GM18526 (cell line): ENCODE data around the gene LRSAM1.

ENCODE experiments used
- POLR2A ChIP-seq: IDR thresholded peaks from 3 replicates; pipeline ENCODE4 v1.6.1; 2011; ENCODE audit not compliant: insufficient read length; ENCODE audit errors: extremely low read depth

Gene LRSAM1

GRCh38 chr9:127421057-127421456, 30.3 kb upstream of the LRSAM1 start:
- TF ChIP-seq POLR2A: no peak

- TF ChIP-seq POLR2A: no peak
These were observed 29.1 kb upstream of the LRSAM1 start for GRCh38 chr9:127422133-127422782.

- TF ChIP-seq POLR2A: no peak
These were observed 28.5 kb upstream of the LRSAM1 start for GRCh38 chr9:127422787-127423186.

DNA sequence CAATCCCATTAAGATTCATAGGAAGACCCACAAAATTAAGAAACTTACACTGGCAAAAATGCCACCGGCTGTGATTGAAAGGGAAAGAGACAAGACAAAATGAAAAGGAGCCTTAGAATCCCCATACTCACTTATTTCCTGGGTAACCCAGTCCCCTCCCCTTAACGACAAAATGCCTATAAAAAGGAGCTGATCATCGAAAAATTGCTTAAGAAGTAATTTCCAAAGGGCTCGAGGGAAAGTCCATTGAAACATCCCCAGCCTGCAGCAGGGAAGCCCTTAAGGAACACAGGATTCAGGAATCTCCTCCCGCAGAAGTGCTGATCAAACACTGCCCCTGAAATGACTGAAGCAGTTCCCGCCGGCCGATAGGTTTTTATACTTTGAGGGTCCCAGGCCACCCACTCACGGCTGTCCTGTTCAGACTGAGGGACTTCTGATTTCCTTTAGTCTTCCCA, 27.8 kb upstream of the LRSAM1 start:
- no peak for TF ChIP-seq POLR2A

GRCh38 chr9:127423934-127424675, 27.2 kb upstream of the LRSAM1 start, which contains the start of gene ZNF79:
Gene ZNF79 (plus strand): TSS chr9:127424382. CDS start chr9:127424788, 406 bp downstream.
- peak; percentile 56 for TF ChIP-seq POLR2A

DNA sequence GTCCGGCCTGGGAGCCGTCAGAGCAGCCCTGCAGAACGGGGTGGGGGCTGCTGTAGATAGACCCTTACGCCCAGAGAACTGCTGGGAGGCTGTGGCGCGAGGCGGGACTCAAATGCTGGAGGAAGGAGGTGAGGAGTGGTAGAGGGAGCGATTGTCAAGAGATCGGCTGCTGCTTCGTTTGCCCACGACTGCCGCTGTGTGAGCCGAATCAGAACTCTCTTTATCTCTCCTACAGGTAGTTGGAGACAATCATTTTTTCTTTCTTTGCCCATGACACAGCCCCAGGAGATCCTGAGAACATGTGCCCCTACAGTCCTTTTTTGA, 26.7 kb upstream of the LRSAM1 start:
- no peak for TF ChIP-seq POLR2A

GRCh38 chr9:127426756-127427155, 24.6 kb upstream of the LRSAM1 start:
- no peak for TF ChIP-seq POLR2A

DNA sequence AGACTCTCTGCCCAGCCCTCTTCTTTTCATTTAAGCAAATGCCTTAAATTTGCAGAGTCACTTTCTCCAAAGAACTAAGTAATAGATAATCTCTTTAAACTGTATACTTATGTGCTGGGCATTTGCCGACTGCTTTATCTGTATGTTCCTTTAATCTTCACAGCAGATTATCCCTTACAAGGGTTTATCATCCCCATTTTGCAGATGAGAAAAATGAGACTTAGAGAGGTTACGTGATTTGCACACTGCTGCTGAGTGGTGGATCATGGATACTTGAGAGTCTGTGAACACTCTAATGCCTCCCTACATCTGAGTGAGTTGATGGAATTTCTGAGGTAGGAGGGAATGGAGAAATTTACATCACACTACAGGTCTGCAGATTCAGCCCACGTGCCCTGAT, 23.0 kb upstream of the LRSAM1 start:
- TF ChIP-seq POLR2A: no peak

DNA sequence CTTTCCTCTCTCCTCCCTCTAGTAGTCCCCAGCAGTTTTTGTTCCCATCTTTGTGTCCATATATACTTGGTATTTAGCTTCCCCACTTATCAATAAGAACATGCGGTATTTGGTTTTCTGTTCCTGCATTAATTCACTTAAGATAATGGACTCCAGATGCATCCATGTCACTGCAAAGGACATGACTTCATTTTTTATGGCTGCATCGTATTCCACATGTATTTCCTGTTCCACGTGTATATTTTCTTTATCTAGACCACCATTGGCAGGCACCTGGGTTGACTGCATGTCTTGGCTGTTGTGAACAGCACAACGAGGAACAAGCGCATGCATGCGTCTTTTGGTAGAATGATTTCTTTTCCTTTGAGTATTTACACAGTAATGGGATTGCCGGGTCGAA, 20.9 kb upstream of the LRSAM1 start:
- no peak for TF ChIP-seq POLR2A

GRCh38 chr9:127437497-127438264, 13.6 kb upstream of the LRSAM1 start:
- TF ChIP-seq POLR2A: no peak

GRCh38 chr9:127438394-127438793, 12.9 kb upstream of the LRSAM1 start:
- TF ChIP-seq POLR2A: no peak

- TF ChIP-seq POLR2A: no peak
These were observed 6.9 kb upstream of the LRSAM1 start for GRCh38 chr9:127444283-127444920.

DNA sequence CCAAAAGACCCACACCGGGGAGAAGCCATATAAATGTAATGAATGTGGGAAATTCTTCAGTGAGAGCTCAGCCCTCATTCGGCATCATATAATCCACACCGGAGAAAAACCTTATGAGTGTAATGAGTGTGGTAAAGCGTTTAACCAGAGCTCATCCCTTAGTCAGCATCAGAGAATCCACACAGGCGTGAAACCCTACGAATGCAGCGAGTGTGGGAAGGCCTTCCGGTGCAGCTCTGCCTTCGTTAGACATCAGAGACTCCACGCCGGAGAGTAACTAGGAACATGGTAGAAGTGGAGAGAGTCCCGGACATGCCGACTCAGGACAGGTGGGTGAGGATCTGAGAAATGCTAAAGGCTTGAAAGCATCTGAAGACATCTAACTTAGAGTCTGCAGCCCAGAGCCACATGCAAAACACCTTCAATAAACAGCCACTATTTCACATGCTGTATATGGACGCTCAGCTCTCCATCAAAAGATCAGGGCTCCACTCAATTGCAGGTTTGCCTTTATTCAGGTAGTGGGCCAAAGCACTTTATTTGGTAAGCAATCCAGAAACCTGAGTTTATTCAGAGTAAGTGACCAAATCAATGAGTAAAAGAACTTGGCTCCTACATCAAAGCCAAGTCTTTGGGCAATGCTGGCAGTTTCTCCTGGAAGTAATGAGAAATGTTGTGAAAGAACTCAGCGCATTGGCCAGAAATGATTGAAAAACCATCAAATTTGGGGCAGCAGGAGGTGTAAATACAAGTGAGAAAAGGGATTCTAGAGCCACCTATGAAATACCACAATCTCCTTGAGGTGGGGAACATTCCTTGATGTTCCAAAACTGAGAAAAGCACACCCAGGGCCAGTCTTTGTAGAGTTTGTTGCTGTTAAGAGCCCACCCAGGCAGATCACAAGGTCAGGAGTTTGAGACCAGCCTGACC, 6.1 kb upstream of the LRSAM1 start:
- TF ChIP-seq POLR2A: peak; percentile 34

DNA sequence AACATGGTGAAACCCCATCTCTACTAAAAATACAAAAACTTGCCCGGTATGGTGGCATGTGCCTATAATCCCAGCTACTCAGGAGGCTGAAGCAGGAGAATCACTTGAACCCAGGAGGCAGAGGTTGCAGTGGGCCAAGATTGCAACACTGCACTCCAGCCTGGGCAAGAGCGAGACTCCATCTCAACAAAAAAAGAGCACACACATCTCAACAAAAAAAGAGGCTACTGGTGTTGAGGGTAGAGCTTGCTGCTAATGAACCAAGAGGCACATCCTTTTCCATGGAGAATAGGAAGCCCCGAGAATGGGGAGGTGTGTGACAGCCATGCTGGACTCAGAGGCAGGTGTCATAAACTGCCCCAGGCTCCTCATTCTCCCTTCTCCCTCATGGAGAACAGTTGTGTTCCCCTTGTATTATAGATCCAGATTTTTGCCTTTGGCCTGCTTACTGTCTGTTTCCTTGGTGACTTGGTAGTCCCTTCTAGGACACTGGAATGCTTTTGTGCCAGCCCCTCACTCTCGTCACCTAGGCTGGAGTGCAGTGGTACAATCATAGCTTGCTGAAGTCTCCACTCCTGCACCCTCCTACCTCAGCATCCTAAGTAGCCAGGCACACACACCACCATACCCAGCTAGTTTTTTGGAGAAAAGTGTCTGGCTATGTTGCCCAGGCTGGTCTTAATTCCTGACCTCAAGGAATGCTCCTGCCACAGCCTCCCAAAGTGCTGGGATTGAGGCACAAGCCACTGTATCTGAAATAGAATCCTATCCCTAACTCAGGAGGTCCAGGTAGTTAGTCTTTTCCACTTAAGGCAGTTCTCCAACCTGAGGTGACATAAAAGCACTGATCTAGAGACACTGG, 5.2 kb upstream of the LRSAM1 start:
- TF ChIP-seq POLR2A: peak; percentile 23
